LHCN-M2 (cell line): ENCODE results near the gene SDR42E2. TPM values are rescaled to one million over a fixed set of nuclear protein-coding genes. Genes with fewer than 3 reads are reported as not detected.
A peak's percentile ranks its signal among the peaks of the same experiment; 100 is the strongest.
"Not testable (repeated sequence)": the region's sequence is repeated elsewhere in the genome, so short reads cannot be mapped to it uniquely, and the experiment has no call there.

Source experiments
- DNase-seq: peaks from one replicate; pipeline ENCODE4 v3.0.0-alpha.2; 2012; ENCODE audit warnings: low read depth
- polyA plus RNA-seq: library from polyadenylated mRNA; unstranded; fragments of >200 nt; gene quantifications from one replicate; pipeline ENCODE4 v1.2.1, GENCODE V29; 2012; ENCODE audit warnings: missing spikeins
- total RNA-seq: library from RNA; depleted of rRNA; stranded (reverse); fragments of >200 nt; gene quantifications from 2 replicates; pipeline ENCODE4 v1.2.3, GENCODE V29; 2014; rRNA removed

SDR42E2 gene
- total RNA-seq = not detected in 2 replicates
- polyA plus RNA-seq = 0.02 TPM

GRCh38 chr16:22161999-22162655 is at the start of gene SDR42E2:
SDR42E2 (plus strand) TSS chr16:22162506; CDS start chr16:22165583, 3,077 bp downstream.
- no peak for DNase-seq

GRCh38 chr16:22116095-22116700 is 46.1 kb upstream of the SDR42E2 start:
- no peak for DNase-seq

DNA sequence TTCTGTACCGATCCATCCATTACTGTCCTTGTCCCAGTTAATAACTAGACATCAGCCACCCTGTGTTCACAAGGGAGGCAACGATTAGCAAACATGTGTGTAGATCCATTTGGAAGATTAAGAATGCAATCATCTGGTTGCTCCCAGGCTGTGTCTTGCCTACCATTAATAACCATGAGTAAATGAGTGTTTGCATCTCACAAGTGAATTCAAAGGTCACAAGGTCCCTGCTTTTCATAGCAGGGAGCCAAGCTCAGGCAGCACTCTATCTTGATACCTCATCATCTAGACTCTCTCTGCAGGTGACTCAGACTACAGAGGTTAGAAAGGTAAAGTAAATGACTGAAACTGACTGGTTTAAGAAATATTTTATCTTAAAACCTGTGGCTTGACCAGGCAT is 44.7 kb upstream of the SDR42E2 start:
- DNase-seq = no peak

- DNase-seq = no peak
These were observed 41.9 kb upstream of the SDR42E2 start for GRCh38 chr16:22120440-22120839.

DNA sequence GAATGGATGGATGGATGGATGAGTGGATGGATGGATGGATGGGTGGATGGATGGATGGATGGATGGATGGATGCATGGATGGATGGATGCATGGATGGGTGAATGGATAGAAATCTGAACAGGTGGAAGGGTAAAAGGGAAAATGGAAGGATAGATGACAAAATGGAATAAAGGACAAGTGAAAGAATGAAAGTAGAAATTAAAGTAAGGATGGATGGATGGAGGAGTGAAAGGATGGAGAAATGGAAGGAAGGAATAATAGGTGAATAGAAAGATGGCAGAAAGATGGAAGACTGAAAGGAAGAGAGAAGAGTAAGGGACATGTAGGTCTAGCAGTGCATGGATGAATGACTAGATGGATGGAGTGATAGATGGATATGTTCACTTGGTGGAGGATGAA is 40.1 kb upstream of the SDR42E2 start:
- no peak for DNase-seq

- peak; percentile 18 for DNase-seq
These were observed 39.2 kb upstream of the SDR42E2 start for GRCh38 chr16:22123146-22123545.

DNA sequence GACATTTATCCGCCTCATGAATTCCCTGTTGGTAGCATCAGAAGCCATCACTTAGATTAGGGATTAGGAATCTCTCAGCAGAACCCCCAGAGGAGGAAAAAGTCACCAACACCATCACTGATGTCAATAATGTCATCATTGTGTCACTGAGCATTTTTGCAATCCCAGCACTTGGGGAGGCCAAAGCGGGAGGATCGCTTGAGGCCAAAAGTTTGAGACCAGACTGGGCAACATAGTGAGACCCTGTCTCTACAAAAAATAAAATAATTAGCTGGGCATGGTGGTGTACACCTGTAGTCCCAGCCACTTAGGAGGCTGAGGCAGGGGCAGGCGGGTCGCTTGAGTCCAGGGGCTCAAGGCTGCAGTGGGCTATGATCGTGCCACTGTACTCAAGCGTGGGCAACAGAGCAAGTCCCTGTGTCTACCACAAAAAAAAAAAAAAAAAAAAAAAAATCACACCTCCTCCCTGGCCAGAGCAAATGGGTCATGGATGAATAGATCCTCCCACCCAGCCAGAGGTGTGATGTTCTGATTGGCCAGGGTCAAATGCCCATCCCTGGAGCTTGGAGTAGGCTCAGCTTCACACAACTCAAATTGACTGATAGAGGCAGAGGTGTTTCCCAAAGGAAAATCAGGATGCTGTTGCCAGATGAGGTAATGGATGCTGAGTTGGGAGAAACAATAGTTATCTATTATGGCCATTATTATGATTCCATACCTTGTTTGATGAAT is 38.4 kb upstream of the SDR42E2 start:
- no peak for DNase-seq

GRCh38 chr16:22124583-22125284 is 37.6 kb upstream of the SDR42E2 start:
- no peak for DNase-seq

- peak; percentile 3 for DNase-seq
These were observed 36.2 kb upstream of the SDR42E2 start for GRCh38 chr16:22126037-22126558.

DNA sequence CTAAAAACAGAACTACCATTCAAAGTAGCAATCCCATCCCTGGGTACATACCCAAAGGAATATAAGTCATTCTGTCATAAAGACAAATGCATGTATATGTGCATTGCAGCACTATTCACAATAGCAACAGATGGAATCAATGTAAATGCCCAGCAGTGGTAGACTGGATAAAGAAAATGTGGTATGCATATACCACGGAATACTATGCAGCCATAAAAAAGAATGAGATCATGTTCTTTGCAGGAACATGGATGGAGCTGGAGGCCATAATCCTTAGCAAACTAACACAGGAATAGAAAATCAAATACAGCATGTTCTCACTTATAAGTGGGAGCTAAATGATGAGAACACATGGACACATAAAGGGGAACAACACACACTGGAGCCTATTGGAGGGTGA is 33.8 kb upstream of the SDR42E2 start:
- not testable (repeated sequence) for DNase-seq

DNA sequence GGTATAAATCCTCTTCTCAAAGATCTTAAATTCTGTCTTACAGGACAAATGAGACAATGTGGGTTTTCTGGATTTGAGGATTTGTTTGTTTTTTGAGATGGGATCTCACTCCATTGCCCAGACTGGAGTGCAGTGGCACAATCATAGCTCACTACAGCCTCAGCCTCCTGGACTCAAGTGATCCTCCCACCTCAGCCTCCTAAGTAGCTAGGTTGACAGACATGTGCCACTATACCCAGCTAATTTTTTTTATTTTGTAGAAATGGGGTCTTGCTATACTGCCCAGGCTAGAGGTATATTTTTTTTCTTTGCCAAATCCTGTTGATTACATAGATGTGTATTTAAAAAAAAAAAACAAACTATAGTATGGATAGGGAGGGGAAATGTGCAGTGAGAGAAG is 31.8 kb upstream of the SDR42E2 start:
- DNase-seq = no peak

- no peak for DNase-seq
These were observed 29.5 kb upstream of the SDR42E2 start for GRCh38 chr16:22132801-22133200.

DNA sequence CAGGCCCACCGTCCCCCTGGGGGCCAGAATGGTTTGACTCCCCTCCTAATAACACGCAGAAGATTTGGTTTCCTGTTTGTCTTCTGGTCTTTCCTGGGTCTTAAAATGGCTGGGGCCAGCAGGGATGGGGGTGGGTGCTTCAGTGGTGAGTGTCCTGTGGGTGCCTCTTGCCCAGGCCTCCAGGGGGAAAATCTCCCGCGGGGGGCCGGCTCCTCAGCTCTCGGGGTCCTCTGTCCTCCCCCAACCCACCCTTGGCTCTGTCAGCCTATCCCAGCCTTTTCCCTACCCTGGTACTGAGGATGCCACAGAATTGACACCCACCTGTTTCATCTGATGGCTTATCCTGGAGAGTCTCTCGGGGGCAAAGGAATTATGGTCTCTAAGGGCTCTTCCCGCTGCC is 23.8 kb upstream of the SDR42E2 start:
- DNase-seq = no peak

- DNase-seq = no peak
These were observed 23.3 kb upstream of the SDR42E2 start for GRCh38 chr16:22139008-22139407.

DNA sequence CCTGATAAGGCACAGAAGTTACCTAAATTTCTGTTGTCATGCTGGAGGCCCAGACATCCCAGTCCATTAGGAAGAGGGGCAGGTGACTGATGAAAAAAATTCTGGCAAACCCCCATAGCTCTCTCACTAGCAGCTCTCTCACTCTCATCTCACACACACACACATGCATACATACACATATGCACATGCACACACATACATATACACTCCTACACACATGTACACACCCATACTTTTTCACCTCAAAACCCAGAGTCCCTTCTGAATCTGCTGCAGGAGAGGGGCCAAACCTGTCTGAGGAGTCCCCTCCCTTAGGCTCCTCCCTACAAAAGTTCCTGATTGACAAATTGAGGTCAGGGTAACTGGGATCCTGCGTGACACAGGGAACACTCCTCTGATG is 22.6 kb upstream of the SDR42E2 start:
- no peak for DNase-seq

DNA sequence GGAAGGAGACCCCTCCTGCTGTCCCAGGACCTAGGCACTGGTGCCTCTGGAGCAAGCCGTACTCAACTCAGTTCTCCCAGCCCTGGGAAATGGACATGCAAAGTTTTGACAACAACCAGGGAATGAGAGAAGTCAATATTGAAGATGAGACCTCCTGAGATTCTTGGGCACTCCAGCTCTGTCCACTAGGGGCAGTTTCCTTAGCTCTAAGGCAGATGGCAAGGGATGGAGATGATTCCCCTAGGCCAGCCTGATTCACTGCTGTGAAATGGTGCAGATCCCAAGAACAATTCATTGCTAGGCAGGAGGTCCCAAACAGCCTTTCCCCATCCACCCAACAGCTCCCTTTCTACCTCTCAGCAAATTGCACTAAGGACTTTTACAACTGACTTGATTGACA is 20.5 kb upstream of the SDR42E2 start:
- DNase-seq = peak; percentile 28

GRCh38 chr16:22144520-22144919 is 17.8 kb upstream of the SDR42E2 start:
- no peak for DNase-seq

GRCh38 chr16:22147853-22148252 is 14.5 kb upstream of the SDR42E2 start:
- no peak for DNase-seq

GRCh38 chr16:22151246-22151998 is 10.9 kb upstream of the SDR42E2 start:
- DNase-seq = no peak

- no peak for DNase-seq
These were observed 10.0 kb upstream of the SDR42E2 start for GRCh38 chr16:22152316-22152715.

DNA sequence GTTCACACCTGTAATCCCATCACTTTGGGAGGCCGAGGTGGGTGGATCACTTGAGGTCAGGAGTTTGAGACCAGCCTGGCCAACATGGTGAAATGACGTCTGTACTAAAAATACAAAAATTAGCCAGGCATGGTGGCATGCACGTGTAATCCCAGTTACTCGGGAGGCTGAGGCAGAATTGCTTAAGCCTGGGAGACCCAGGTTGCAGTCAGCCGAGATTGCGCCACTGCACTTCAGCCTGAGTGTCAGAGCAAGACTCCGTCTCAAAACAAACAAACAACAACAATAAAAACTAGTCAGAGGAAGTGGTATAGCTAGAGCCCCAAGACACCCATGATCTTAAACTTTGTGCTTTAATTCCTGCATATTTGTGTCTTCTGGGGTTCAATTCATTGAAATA is 9.2 kb upstream of the SDR42E2 start:
- not testable (repeated sequence) for DNase-seq
